ENCODE results near the gene UNC13C. TPM values are rescaled to one million over a fixed set of nuclear protein-coding genes. Genes with fewer than 3 reads are reported as not detected.

The UNC13C gene
- total RNA-seq, 1 donor from 2014 or later, result 0.18 TPM

- Histone ChIP-seq H3K36me3 (ENCODE audit: insufficient read depth, low read length) (no peaks in the 10 kb centered on the region), H3K4me1 (ENCODE audit: insufficient read depth, low read length) (no peaks in the 10 kb centered on the region), H3K4me3 (ENCODE audit: insufficient read depth, low read depth, low read length) (no peak overlapping the region), H3K79me2 (ENCODE audit: insufficient read depth, low read length) (no peaks in the 10 kb centered on the region), H3K27me3 (ENCODE audit: insufficient read depth, low read length) (no peaks in the 10 kb centered on the region), H3K9me3 (ENCODE audit: insufficient read depth, low read depth, low read length) (peaks cover 8% of the 10 kb centered on the region), H4K20me1 (ENCODE audit: insufficient read depth, low read length) (no peaks in the 10 kb centered on the region), H3K27ac (ENCODE audit: low read depth, low read length) (no peak overlapping the region), H3K9ac (ENCODE audit: low read length) (no peak overlapping the region), H3K4me2 (ENCODE audit: low read length) (no peak overlapping the region), H2AFZ (ENCODE audit: low read depth, low read length) (no peak overlapping the region)
- H3K36me3 Mint-ChIP-seq (ENCODE audit: low read depth, unreplicated experiment), result no peaks in the 10 kb centered on the region
- no peak for DNase-seq (ENCODE audit: low read depth)
- no peak for FAIRE-seq
- H3K4me3 Mint-ChIP-seq (ENCODE audit: unreplicated experiment), result no peak overlapping the region
- TF ChIP-seq EZH2 (IDR thresholded peaks at IDR 0.05; ENCODE audit: insufficient read depth, low read length), result no peak
- peaks cover 1% of the 10 kb centered on the region for H3K9me3 Mint-ChIP-seq (ENCODE audit: unreplicated experiment)
- H3K27me3 Mint-ChIP-seq (ENCODE audit: low read depth, unreplicated experiment), result no peaks in the 10 kb centered on the region
- no peaks in the 10 kb centered on the region for H3K4me1 Mint-ChIP-seq (ENCODE audit: low read depth, unreplicated experiment)
- H3K27ac Mint-ChIP-seq (ENCODE audit: unreplicated experiment), result no peak overlapping the region
Measured at GRCh38 chr15:54638666-54639065, 660.4 kb downstream of the UNC13C start.

GRCh38 chr15:54640873-54641272 lies 662.6 kb downstream of the UNC13C start:
- H3K9ac ChIP-seq (ENCODE audit: low read length), result no peak overlapping the region
- no peaks in the 10 kb centered on the region for H3K36me3 ChIP-seq (ENCODE audit: insufficient read depth, low read length)
- peaks cover 7% of the 10 kb centered on the region for H3K9me3 ChIP-seq (ENCODE audit: insufficient read depth, low read depth, low read length)
- DNase-seq (ENCODE audit: low read depth) (no peak), FAIRE-seq (no peak)
- no peak for TF ChIP-seq EZH2 (IDR thresholded peaks at IDR 0.05; ENCODE audit: insufficient read depth, low read length)
- TF ChIP-seq, protein P1, sequence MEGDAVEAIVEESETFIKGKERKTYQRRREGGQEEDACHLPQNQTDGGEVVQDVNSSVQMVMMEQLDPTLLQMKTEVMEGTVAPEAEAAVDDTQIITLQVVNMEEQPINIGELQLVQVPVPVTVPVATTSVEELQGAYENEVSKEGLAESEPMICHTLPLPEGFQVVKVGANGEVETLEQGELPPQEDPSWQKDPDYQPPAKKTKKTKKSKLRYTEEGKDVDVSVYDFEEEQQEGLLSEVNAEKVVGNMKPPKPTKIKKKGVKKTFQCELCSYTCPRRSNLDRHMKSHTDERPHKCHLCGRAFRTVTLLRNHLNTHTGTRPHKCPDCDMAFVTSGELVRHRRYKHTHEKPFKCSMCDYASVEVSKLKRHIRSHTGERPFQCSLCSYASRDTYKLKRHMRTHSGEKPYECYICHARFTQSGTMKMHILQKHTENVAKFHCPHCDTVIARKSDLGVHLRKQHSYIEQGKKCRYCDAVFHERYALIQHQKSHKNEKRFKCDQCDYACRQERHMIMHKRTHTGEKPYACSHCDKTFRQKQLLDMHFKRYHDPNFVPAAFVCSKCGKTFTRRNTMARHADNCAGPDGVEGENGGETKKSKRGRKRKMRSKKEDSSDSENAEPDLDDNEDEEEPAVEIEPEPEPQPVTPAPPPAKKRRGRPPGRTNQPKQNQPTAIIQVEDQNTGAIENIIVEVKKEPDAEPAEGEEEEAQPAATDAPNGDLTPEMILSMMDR (IDR thresholded peaks at IDR 0.05; ENCODE audit: insufficient read depth, low read depth, low read length), result no peak
- no peak overlapping the region for H3K4me3 ChIP-seq (ENCODE audit: insufficient read depth, low read depth, low read length)
- Mint-ChIP-seq H3K27ac (ENCODE audit: unreplicated experiment) (no peak overlapping the region), H3K4me3 (ENCODE audit: unreplicated experiment) (no peak overlapping the region), H3K4me1 (ENCODE audit: low read depth, unreplicated experiment) (no peaks in the 10 kb centered on the region), H3K9me3 (ENCODE audit: unreplicated experiment) (peaks cover 1% of the 10 kb centered on the region), H3K27me3 (ENCODE audit: low read depth, unreplicated experiment) (no peaks in the 10 kb centered on the region), H3K36me3 (ENCODE audit: low read depth, unreplicated experiment) (no peaks in the 10 kb centered on the region)
- H3K4me2 ChIP-seq (ENCODE audit: low read length), result no peak overlapping the region
- H3K4me1 ChIP-seq (ENCODE audit: insufficient read depth, low read length), result no peaks in the 10 kb centered on the region
- no peaks in the 10 kb centered on the region for H4K20me1 ChIP-seq (ENCODE audit: insufficient read depth, low read length)
- no peaks in the 10 kb centered on the region for H3K79me2 ChIP-seq (ENCODE audit: insufficient read depth, low read length)
- H2AFZ ChIP-seq (ENCODE audit: low read depth, low read length), result no peak overlapping the region
- no peaks in the 10 kb centered on the region for H3K27me3 ChIP-seq (ENCODE audit: insufficient read depth, low read length)
- H3K27ac ChIP-seq (ENCODE audit: low read depth, low read length), result no peak overlapping the region

DNA sequence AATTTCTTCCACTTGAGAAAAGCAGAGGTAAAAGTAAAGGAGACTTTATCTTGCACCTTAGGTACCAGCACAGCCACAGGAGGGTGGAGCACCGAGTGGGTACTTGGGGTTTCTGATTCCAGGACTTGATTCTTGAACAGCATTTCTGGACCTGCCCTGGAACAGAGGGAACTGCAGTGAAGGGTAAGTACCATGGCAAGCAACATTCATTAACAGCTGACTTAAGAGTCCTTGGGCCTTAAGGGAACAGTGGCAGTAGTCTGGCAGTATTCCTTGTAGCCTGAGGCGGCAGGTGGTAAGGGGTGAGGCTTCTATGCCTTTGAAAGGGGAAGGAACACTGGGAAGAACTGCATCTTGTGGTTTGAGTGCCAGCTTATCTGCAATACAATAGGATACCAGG lies 666.6 kb downstream of the UNC13C start:
- no peak for DNase-seq (ENCODE audit: low read depth)
- Histone ChIP-seq H2AFZ (ENCODE audit: low read depth, low read length) (no peak overlapping the region), H3K4me1 (ENCODE audit: insufficient read depth, low read length) (no peaks in the 10 kb centered on the region), H3K27ac (ENCODE audit: low read depth, low read length) (no peak overlapping the region), H4K20me1 (ENCODE audit: insufficient read depth, low read length) (no peaks in the 10 kb centered on the region), H3K27me3 (ENCODE audit: insufficient read depth, low read length) (no peaks in the 10 kb centered on the region), H3K9me3 (ENCODE audit: insufficient read depth, low read depth, low read length) (peaks cover 2% of the 10 kb centered on the region), H3K36me3 (ENCODE audit: insufficient read depth, low read length) (no peaks in the 10 kb centered on the region), H3K4me3 (ENCODE audit: insufficient read depth, low read depth, low read length) (no peak overlapping the region), H3K79me2 (ENCODE audit: insufficient read depth, low read length) (no peaks in the 10 kb centered on the region), H3K9ac (ENCODE audit: low read length) (no peak overlapping the region), H3K4me2 (ENCODE audit: low read length) (no peak overlapping the region)
- Mint-ChIP-seq H3K9me3 (ENCODE audit: unreplicated experiment) (peaks cover 6% of the 10 kb centered on the region), H3K27me3 (ENCODE audit: low read depth, unreplicated experiment) (no peaks in the 10 kb centered on the region), H3K4me1 (ENCODE audit: low read depth, unreplicated experiment) (no peaks in the 10 kb centered on the region), H3K27ac (ENCODE audit: unreplicated experiment) (no peak overlapping the region), H3K4me3 (ENCODE audit: unreplicated experiment) (no peak overlapping the region), H3K36me3 (ENCODE audit: low read depth, unreplicated experiment) (no peaks in the 10 kb centered on the region)
- TF ChIP-seq, protein P1 (IDR thresholded peaks at IDR 0.05; ENCODE audit: insufficient read depth, low read depth, low read length), result no peak
- no peak for TF ChIP-seq EZH2 (IDR thresholded peaks at IDR 0.05; ENCODE audit: insufficient read depth, low read length)
- no peak for FAIRE-seq

Data from astrocyte (in vitro differentiated cells and primary cell).